Stomach (tissue), 9 donors: Measurements from ENCODE around the gene GALNT2. TPM values are rescaled to one million over a fixed set of nuclear protein-coding genes. Genes with fewer than 3 reads are reported as not detected.

Source experiments
- DNase-seq, 2 donors: peaks; one replicate each; pipeline versions ENCODE4 v3.0.0 to v3.0.0-alpha.2; 2013 to 2019
- H3K27ac ChIP-seq, 5 donors: fragments of 200-600 bp in 4 of 5; sonication (generic) in 4 of 5; one replicate each; pipeline ENCODE4 v1.5.1; 2013 to 2019; ENCODE audit warnings: mild to moderate bottlenecking in 1 of 5, moderate library complexity in 1 of 5
- H3K27me3 ChIP-seq, 3 donors: fragments of 200-600 bp; sonication (generic); one replicate each; pipeline ENCODE4 v1.5.1; 2017 to 2019; ENCODE audit warnings: mixed run types in 1 of 3
- H3K36me3 ChIP-seq, 4 donors: fragments of 200-600 bp; sonication (generic); 1 replicate in 3 of 4; 2 replicates in 1 of 4; pipeline ENCODE4 v1.5.1; 2016 to 2019
- H3K4me1 ChIP-seq, 4 donors: fragments of 200-600 bp; sonication (generic); one replicate each; pipeline ENCODE4 v1.5.1; 2016 to 2019
- H3K4me3 ChIP-seq, 4 donors: fragments of 200-600 bp; sonication (generic) in 3 of 4; one replicate each; pipeline ENCODE4 v1.5.1; 2016 to 2019; ENCODE audit warnings: mild to moderate bottlenecking in 1 of 4
- H3K9me3 ChIP-seq, 4 donors: fragments of 200-600 bp; sonication (generic); one replicate each; pipeline ENCODE4 v1.5.1; 2016 to 2019
- CTCF ChIP-seq, 7 experiments: fragments of 450-650 bp in 4 of 7; fragments of 200-600 bp in 3 of 7; sonication (generic) in 3 of 7; IDR thresholded peaks; one replicate each; pipeline ENCODE4 v1.5.1; 2016 to 2019; ENCODE audit warnings: antibody characterized with exemption in 7 of 7, control low read depth in 2 of 7, mild to moderate bottlenecking in 1 of 7
- EP300 ChIP-seq: sonication (generic); formaldehyde crosslinking; IDR thresholded peaks from one replicate; pipeline ENCODE4 v1.6.1; 2017; ENCODE audit warnings: antibody characterized with exemption
- POLR2A ChIP-seq, 4 donors: fragments of 450-650 bp; IDR thresholded peaks; one replicate each; pipeline ENCODE4 v1.6.1; 2016; ENCODE audit warnings: antibody characterized with exemption in 4 of 4, control low read depth in 2 of 4, mild to moderate bottlenecking in 1 of 4, moderate library complexity in 1 of 4
- POLR2AphosphoS5 ChIP-seq, 3 donors: sonication (generic); formaldehyde crosslinking; IDR thresholded peaks; one replicate each; pipeline ENCODE4 v1.6.1; 2016; ENCODE audit warnings: antibody characterized with exemption in 3 of 3
- WGBS, 5 donors: extraction: QIAGEN DNeasy Blood & Tissue Kit in 3 of 5; methylation state at CpG; one replicate each; pipeline versions ENCODE4 v1.1.5 to v1.1.7; 2013 to 2018; 5-methylcytosine and 5-hydroxymethylcytosine counted together
- intact Hi-C: fragments of 100-400 bp; cut with DNase I; formaldehyde crosslinking; loops from one replicate; pipeline ENCODE4 v1.15.1; 2023; ENCODE audit warnings: low total_unique reads
- polyA plus RNA-seq, 3 donors: library from polyadenylated mRNA; stranded (reverse); fragments of 200-250 nt; gene quantifications; one replicate each; pipeline ENCODE4 v1.2.3, GENCODE V29; 2013
- total RNA-seq, 5 donors: library from RNA; depleted of rRNA; stranded (reverse); fragments of >200 nt; gene quantifications; one replicate each; pipeline versions ENCODE4 v1.1.0 to v1.2.3, GENCODE V29; 2014 to 2016
- donor health status: healthy with polysubstance abuse.
- donor health status: Bipolar disorder and iron deficiency.
- donor health status: healthy.

GALNT2 gene
- total and polyA plus RNA-seq, 8 donors = 5.5 to 101 (median 43.1) TPM

GRCh38 chr1:230283678-230284077 is 216.6 kb downstream of the GALNT2 start:
- Histone ChIP-seq H3K4me1 (peaks cover 0 to 11% (median 2%) of the 10 kb centered on the region in 4 donors), H3K27me3 (peaks cover 0 to 9% (median 0%) of the 10 kb centered on the region in 3 donors), H3K4me3 (no peak overlapping the region), H3K9me3 (no peaks in the 10 kb centered on the region), H3K36me3 (peaks cover 14 to 55% (median 33%) of the 10 kb centered on the region in 4 donors), H3K27ac (no peak overlapping the region)
- WGBS, 5 donors = 89 to 95% (median 94%) methylated on average over 12 of the region's 12 CpGs
- no peak for DNase-seq
- intact Hi-C loops = no loop called here
- TF ChIP-seq POLR2AphosphoS5 (IDR thresholded peaks at IDR 0.05) (no peak), CTCF (IDR thresholded peaks at IDR 0.05) (no peak), EP300 (no peak), POLR2A (IDR thresholded peaks at IDR 0.05) (no peak)

GRCh38 chr1:230284891-230285290 is 217.9 kb downstream of the GALNT2 start:
- Histone ChIP-seq H3K27ac (no peak overlapping the region), H3K27me3 (peaks cover 0 to 11% (median 0%) of the 10 kb centered on the region in 3 donors), H3K4me1 (peaks cover 0 to 11% (median 2%) of the 10 kb centered on the region in 4 donors), H3K4me3 (no peak overlapping the region), H3K9me3 (no peaks in the 10 kb centered on the region), H3K36me3 (peaks cover 7 to 43% (median 21%) of the 10 kb centered on the region in 4 donors)
- TF ChIP-seq CTCF (IDR thresholded peaks at IDR 0.05) = no peak
- no peak for TF ChIP-seq POLR2A (IDR thresholded peaks at IDR 0.05)
- no peak for TF ChIP-seq EP300
- TF ChIP-seq POLR2AphosphoS5 (IDR thresholded peaks at IDR 0.05) = no peak
- 64 to 72% (median 70%) methylated on average over 9 to 10 of the region's 10 CpGs for WGBS, 5 donors
- intact Hi-C loops = no loop called here
- no peak for DNase-seq

- H3K4me1 ChIP-seq = peaks cover 0 to 11% (median 2%) of the 10 kb centered on the region in 4 donors
- 83 to 92% (median 88%) methylated on average over 5 to 7 of the region's 7 CpGs for WGBS, 5 donors
- no peak for TF ChIP-seq EP300
- TF ChIP-seq POLR2A (IDR thresholded peaks at IDR 0.05) = no peak
- TF ChIP-seq POLR2AphosphoS5 (IDR thresholded peaks at IDR 0.05) = no peak
- TF ChIP-seq CTCF (IDR thresholded peaks at IDR 0.05) = no peak
- H3K4me3 ChIP-seq = no peak overlapping the region
- intact Hi-C loops = no loop called here
- H3K27ac ChIP-seq = no peak overlapping the region
- DNase-seq = no peak
- H3K36me3 ChIP-seq = peaks cover 3 to 38% (median 17%) of the 10 kb centered on the region in 4 donors
- H3K27me3 ChIP-seq = peaks cover 0 to 11% (median 0%) of the 10 kb centered on the region in 3 donors
- no peaks in the 10 kb centered on the region for H3K9me3 ChIP-seq
These were observed 218.3 kb downstream of the GALNT2 start for GRCh38 chr1:230285351-230285750.

- no peaks in the 10 kb centered on the region for H3K9me3 ChIP-seq
- 87 to 91% (median 89%) methylated on average over 21 of the region's 21 CpGs for WGBS, 5 donors
- no peak overlapping the region for H3K4me3 ChIP-seq
- H3K36me3 ChIP-seq = peaks cover 0 to 29% (median 7%) of the 10 kb centered on the region in 4 donors
- H3K27me3 ChIP-seq = peaks cover 0 to 12% (median 0%) of the 10 kb centered on the region in 3 donors
- no peak for DNase-seq
- intact Hi-C loops = no loop called here
- peaks cover 0 to 9% (median 2%) of the 10 kb centered on the region in 4 donors for H3K4me1 ChIP-seq
- no peak overlapping the region for H3K27ac ChIP-seq
- TF ChIP-seq EP300 = no peak
- TF ChIP-seq POLR2A (IDR thresholded peaks at IDR 0.05) = no peak
- TF ChIP-seq POLR2AphosphoS5 (IDR thresholded peaks at IDR 0.05) = no peak
- no peak for TF ChIP-seq CTCF (IDR thresholded peaks at IDR 0.05)
These were observed 219.3 kb downstream of the GALNT2 start for GRCh38 chr1:230286166-230286889.
